Activated CD8-positive, alpha-beta T cell treated with anti-CD3 and anti-CD28 coated beads for 36 hours (primary cell): ENCODE measurements around the gene FCHSD1. TPM values are rescaled to one million over a fixed set of nuclear protein-coding genes. Genes with fewer than 3 reads are reported as not detected.

ENCODE experiments used
- ATAC-seq: fragments of 200-7000 bp; cut with Tn5 transposase; one replicate; pipeline ENCODE4 v1.10.0; 2021; ENCODE audit warnings: mild to moderate bottlenecking, moderate library complexity
- CTCF ChIA-PET: fragments of 350-600 bp; sonication (Branson Sonifier 250); formaldehyde crosslinking; loops from one replicate; lab custom pipeline; 2021; ENCODE audit warnings: antibody characterized with exemption; lab: Charles Lee
- POLR2A ChIA-PET: fragments of 350-600 bp; sonication (Branson Sonifier 250); formaldehyde crosslinking; loops from one replicate; lab custom pipeline; 2021; ENCODE audit warnings: antibody characterized with exemption; lab: Charles Lee
- DNase-seq: peaks from one replicate; pipeline ENCODE4 v3.0.0-alpha.2; 2020
- H3K27ac Mint-ChIP-seq: one replicate; pipeline ENCODE4 v1.8.0; 2021; ENCODE audit warnings: mild to moderate bottlenecking, mixed read lengths
- H3K27me3 Mint-ChIP-seq: one replicate; pipeline ENCODE4 v1.8.0; 2021; ENCODE audit warnings: mixed read lengths
- H3K36me3 Mint-ChIP-seq: one replicate; pipeline ENCODE4 v1.8.0; 2021; ENCODE audit warnings: low read depth, mixed read lengths
- H3K4me1 Mint-ChIP-seq: one replicate; pipeline ENCODE4 v1.8.0; 2021; ENCODE audit warnings: low read depth, mixed read lengths
- H3K4me3 Mint-ChIP-seq: one replicate; pipeline ENCODE4 v1.8.0; 2021; ENCODE audit warnings: mild to moderate bottlenecking, moderate library complexity, mixed read lengths
- H3K9me3 Mint-ChIP-seq: one replicate; pipeline ENCODE4 v1.8.0; 2021; ENCODE audit warnings: mixed read lengths
- CTCF ChIP-seq: fragments of 200-600 bp; IDR thresholded peaks from one replicate; pipeline ENCODE4 v1.8.0; 2022; ENCODE audit warnings: antibody characterized with exemption, mild to moderate bottlenecking
- intact Hi-C: fragments of 100-400 bp; cut with micrococcal nuclease; formaldehyde crosslinking; loops from one replicate; pipeline ENCODE4 v1.10.0; 2022
- total RNA-seq, 2 experiments: library from RNA; stranded (reverse); gene quantifications; one replicate each; pipeline ENCODE4 v1.2.3, GENCODE V29; 2021

FCHSD1 gene
- total RNA-seq, 2 experiments from 2014 or later, result 30.1 to 31.8 TPM

GRCh38 chr5:141681695-141682641 is 30.8 kb upstream of the FCHSD1 start, which contains the start of gene ARAP3:
Gene ARAP3, minus strand, starts transcription at chr5:141682230. Its CDS starts 1,744 bp downstream, at chr5:141680486.
- CTCF ChIA-PET, result interaction anchor here (0.6 to 6.3 kb wide), 10 partner anchors 12 to 287 kb away, joined by 3 to 85 read pairs (median 8); partner anchors contain the start of genes PCDH12 and RNF14
- no peak for TF ChIP-seq CTCF
- Mint-ChIP-seq H3K27ac (peak within 1 kb of the TSS; percentile 68), H3K36me3 (no peaks in the 10 kb centered on the region), H3K27me3 (no peaks in the 10 kb centered on the region), H3K4me3 (peak within 1 kb of the TSS; percentile 72), H3K4me1 (peaks cover 24% of the 10 kb centered on the region), H3K9me3 (no peaks in the 10 kb centered on the region)
- DNase-seq, result peak; percentile 54
- ATAC-seq, result peak; percentile 73
- POLR2A ChIA-PET, result interaction anchor here (0.8 to 1.5 kb wide), 4 partner anchors 10 to 28 kb away, joined by 3 to 5 read pairs (median 4); no protein-coding TSS in a partner anchor
- intact Hi-C loops, result no loop called here

DNA sequence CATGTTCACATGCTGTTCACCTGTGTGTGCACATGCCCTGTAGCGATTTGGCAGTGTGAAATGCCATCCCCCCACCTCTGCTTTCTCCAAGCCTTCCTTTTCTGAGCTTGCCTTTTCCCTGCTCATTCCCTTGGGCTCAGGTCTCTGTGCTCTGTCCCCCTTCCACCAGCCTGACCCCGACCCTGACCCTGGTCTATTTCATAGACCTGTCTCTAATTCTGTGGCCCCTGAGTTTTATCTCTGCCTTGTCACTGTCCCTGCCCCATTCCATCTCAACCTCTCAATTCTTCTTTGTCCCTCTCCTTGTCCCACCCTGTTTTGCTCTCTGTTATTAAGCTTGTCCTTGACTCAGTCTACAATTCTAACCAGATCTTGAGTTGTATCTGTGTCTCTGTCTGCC is 30.1 kb upstream of the FCHSD1 start:
- Mint-ChIP-seq H3K36me3 (no peaks in the 10 kb centered on the region), H3K27ac (peak overlapping the region; percentile 63), H3K27me3 (no peaks in the 10 kb centered on the region), H3K4me3 (peak overlapping the region; percentile 64), H3K9me3 (no peaks in the 10 kb centered on the region), H3K4me1 (peaks cover 24% of the 10 kb centered on the region)
- POLR2A ChIA-PET, result interaction anchor here (0.8 to 1.0 kb wide), 2 partner anchors 11 to 27 kb away, joined by 3 to 4 read pairs; no protein-coding TSS in a partner anchor
- TF ChIP-seq CTCF, result no peak
- intact Hi-C loops, result no loop called here
- DNase-seq, result no peak
- CTCF ChIA-PET, result interaction anchor here (0.6 to 6.3 kb wide), 4 partner anchors 12 to 198 kb away, joined by 3 to 85 read pairs (median 6); no protein-coding TSS in a partner anchor
- ATAC-seq, result no peak

GRCh38 chr5:141680751-141681201 is 29.6 kb upstream of the FCHSD1 start:
- POLR2A ChIA-PET, result interaction anchor here (0.8 to 1.0 kb wide), 2 partner anchors 11 to 27 kb away, joined by 3 to 4 read pairs; no protein-coding TSS in a partner anchor
- Mint-ChIP-seq H3K36me3 (no peaks in the 10 kb centered on the region), H3K4me1 (peaks cover 24% of the 10 kb centered on the region), H3K4me3 (peak overlapping the region; percentile 64), H3K9me3 (no peaks in the 10 kb centered on the region), H3K27ac (no peak overlapping the region), H3K27me3 (no peaks in the 10 kb centered on the region)
- ATAC-seq (no peak), DNase-seq (no peak)
- CTCF ChIA-PET, result interaction anchor here (0.6 to 6.3 kb wide), 4 partner anchors 11 to 198 kb away, joined by 3 to 85 read pairs (median 6); no protein-coding TSS in a partner anchor
- no peak for TF ChIP-seq CTCF
- intact Hi-C loops, result no loop called here

DNA sequence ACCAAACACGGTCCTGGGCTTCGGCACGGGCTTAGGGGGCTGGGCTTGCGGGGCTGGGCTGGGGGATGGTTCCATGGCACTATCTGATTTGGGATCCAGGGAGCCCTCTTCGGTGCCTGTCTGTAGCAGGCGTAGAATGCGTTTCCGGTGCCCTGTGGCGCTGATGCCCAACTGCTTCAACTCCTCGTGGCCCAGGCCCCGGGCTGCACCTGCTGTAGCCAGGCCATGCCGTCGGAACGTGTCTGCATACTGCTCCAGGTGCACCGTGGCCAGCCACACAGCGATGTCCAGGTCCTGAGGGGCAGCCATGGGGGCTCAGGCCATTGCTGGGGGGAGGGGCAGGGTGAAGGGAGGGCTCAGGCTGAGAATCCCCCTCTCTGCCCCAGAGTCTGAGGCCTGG is 29.0 kb upstream of the FCHSD1 start:
- ATAC-seq (no peak), DNase-seq (no peak)
- Mint-ChIP-seq H3K4me1 (peaks cover 24% of the 10 kb centered on the region), H3K4me3 (no peak overlapping the region), H3K36me3 (no peaks in the 10 kb centered on the region), H3K27me3 (no peaks in the 10 kb centered on the region), H3K27ac (no peak overlapping the region), H3K9me3 (no peaks in the 10 kb centered on the region)
- CTCF ChIA-PET, result interaction anchor here (6.3 kb wide), 1 partner anchor 13 kb away, joined by 85 read pairs; no protein-coding TSS in a partner anchor
- intact Hi-C loops, result no loop called here
- POLR2A ChIA-PET, result no interaction called here
- no peak for TF ChIP-seq CTCF
